GM19351 (cell line): ENCODE measurements around the gene SOCS7.

Experiments used
- ATAC-seq: cut with Tn5 transposase; IDR thresholded peaks from one replicate; pipeline ENCODE4 v1.9.1; 2021; ENCODE audit warnings: mild to moderate bottlenecking, moderate library complexity; ENCODE audit not compliant: unreplicated experiment

The SOCS7 gene

GRCh38 chr17:38418693-38419507 is 67.3 kb downstream of the SOCS7 start:
- no peak for ATAC-seq

- ATAC-seq: no peak
Observed at GRCh38 chr17:38419508-38419981, 67.9 kb downstream of the SOCS7 start.

GRCh38 chr17:38420518-38420917 is 68.9 kb downstream of the SOCS7 start:
- no peak for ATAC-seq

GRCh38 chr17:38421171-38421841 is 69.7 kb downstream of the SOCS7 start:
- no peak for ATAC-seq

GRCh38 chr17:38421871-38422827 is 70.5 kb downstream of the SOCS7 start:
- no peak for ATAC-seq

GRCh38 chr17:38424297-38424972 is 72.8 kb downstream of the SOCS7 start:
- no peak for ATAC-seq

GRCh38 chr17:38425031-38425430 is 73.4 kb downstream of the SOCS7 start:
- ATAC-seq: no peak

GRCh38 chr17:38425744-38426143 is 74.1 kb downstream of the SOCS7 start:
- ATAC-seq: no peak

- no peak for ATAC-seq
Observed at GRCh38 chr17:38426441-38426840, 74.8 kb downstream of the SOCS7 start.

GRCh38 chr17:38427160-38427949 is 75.7 kb downstream of the SOCS7 start:
- ATAC-seq: no peak

GRCh38 chr17:38428112-38428642 is 76.5 kb downstream of the SOCS7 start, which contains the start of gene ARHGAP23:
TSS of gene ARHGAP23 (plus strand) at chr17:38428464. CDS start at chr17:38428486, 22 bp downstream.
- ATAC-seq: no peak

- ATAC-seq: no peak
Observed at GRCh38 chr17:38428643-38429371, 77.2 kb downstream of the SOCS7 start.

- ATAC-seq: no peak
Observed at GRCh38 chr17:38429476-38430100, 77.9 kb downstream of the SOCS7 start.

- no peak for ATAC-seq
Observed at GRCh38 chr17:38430316-38430715, 78.7 kb downstream of the SOCS7 start.

- no peak for ATAC-seq
Observed at GRCh38 chr17:38430822-38431221, 79.2 kb downstream of the SOCS7 start.

- ATAC-seq: no peak
Observed at GRCh38 chr17:38431346-38432145, 79.9 kb downstream of the SOCS7 start.

- ATAC-seq: no peak
Observed at GRCh38 chr17:38434178-38434665, 82.6 kb downstream of the SOCS7 start.
